ENCODE data around the gene LIN9. TPM values are rescaled to one million over a fixed set of nuclear protein-coding genes. Genes with fewer than 3 reads are reported as not detected.

Gene LIN9
- total and polyA plus RNA-seq, 2 of the 13 experiments (the other 11 are each of a cell fraction or from before 2014, with no cell fraction given), result 3.0 to 10.0 TPM

- no peaks in the 10 kb centered on the region for H3K36me3 ChIP-seq (replicated peaks in 1 of 2; ENCODE audit: control insufficient read depth in 1 of 2, insufficient read depth in 2 of 2, low read length in 2 of 2)
- no peaks in the 10 kb centered on the region for H3K9me3 ChIP-seq (ENCODE audit: low read length)
- intact Hi-C loops (cut with micrococcal nuclease; ENCODE audit: unreplicated experiment) (no loop called here), in situ Hi-C loops (cut with HindIII; ENCODE audit: extremely low pct_ligation_motif_present, low pct_unique_long_range_greater_than_20kb) (no loop called here)
- peaks cover 32% of the 10 kb centered on the region for H3K4me1 ChIP-seq (ENCODE audit: insufficient read depth, low read length)
- ChIA-PET POLR2A (no interaction called here), CTCF (ENCODE audit: low intra/inter-chr PET ratio, low total read pairs) (no interaction called here)
- DNase-seq (ENCODE audit: low spot score) (no peak), FAIRE-seq (no peak), ATAC-seq (no peak)
- H3K4me3 ChIP-seq (replicated peaks in 1 of 3; ENCODE audit: insufficient read depth in 1 of 3, low read depth in 2 of 3, low read length in 3 of 3), result no peak overlapping the region
- H4K20me1 ChIP-seq (ENCODE audit: insufficient read depth, low read length), result no peaks in the 10 kb centered on the region
- H3K79me2 ChIP-seq (ENCODE audit: insufficient read depth, low read length), result no peaks in the 10 kb centered on the region
- H3K4me2 ChIP-seq (ENCODE audit: low read depth, low read length), result no peak overlapping the region
- H2AFZ ChIP-seq (ENCODE audit: low read length), result no peak overlapping the region
- no peak overlapping the region for H3K9ac ChIP-seq (ENCODE audit: insufficient read depth, low read depth, low read length)
- no peak for TF ChIP-seq ELF1 (CRISPR knock-in tag; IDR thresholded peaks at IDR 0.05)
- no peak for TF ChIP-seq ZNF841 (CRISPR knock-in tag; IDR thresholded peaks at IDR 0.05; ENCODE audit: borderline replicate concordance)
- TF ChIP-seq TCF12 (IDR thresholded peaks at IDR 0.05), result no peak
- TF ChIP-seq TCF12 (CRISPR knock-in tag; IDR thresholded peaks at IDR 0.05), result no peak
- H3K27me3 ChIP-seq (ENCODE audit: control insufficient read depth in 1 of 2, insufficient read depth in 2 of 2, low read length in 2 of 2), result peaks cover 0 to 1% of the 10 kb centered on the region in 2 experiments; a peak in 1 of 5 replicates
- WGBS (ENCODE audit: low lambda C conversion rate), result 41% methylated on average over 3 of the region's 3 CpGs
- BruUV-seq (replicated peaks), result no TSS peak
- no peak overlapping the region for H3K27ac ChIP-seq (ENCODE audit: extremely low read length, insufficient read depth, low read length)
Observed at GRCh38 chr1:226329237-226329636, 20.3 kb upstream of the LIN9 start.

DNA sequence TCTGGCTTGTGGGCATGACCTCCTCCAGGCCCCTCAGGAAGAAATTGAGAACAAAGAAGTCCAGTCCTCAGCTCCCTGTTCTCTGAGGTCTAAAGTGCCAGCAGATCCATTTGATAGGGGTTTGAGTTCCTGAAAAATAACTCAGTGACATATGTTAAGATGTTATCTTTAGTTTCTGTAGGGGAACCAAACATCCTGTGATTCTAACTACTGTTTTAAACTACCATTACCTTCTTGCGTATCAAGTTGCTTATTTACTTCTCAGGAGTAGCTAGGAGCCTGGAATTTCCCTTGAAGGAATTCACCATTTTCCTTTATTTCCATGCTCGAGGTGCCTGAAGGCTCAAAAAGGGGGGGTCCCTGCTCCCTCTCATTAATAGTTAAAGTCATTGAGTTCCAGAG lies 18.8 kb upstream of the LIN9 start:
- H2AFZ ChIP-seq (ENCODE audit: low read length), result no peak overlapping the region
- no peaks in the 10 kb centered on the region for H4K20me1 ChIP-seq (ENCODE audit: insufficient read depth, low read length)
- 50% methylated on average over 2 of the region's 2 CpGs for WGBS (ENCODE audit: low lambda C conversion rate)
- H3K4me1 ChIP-seq (ENCODE audit: insufficient read depth, low read length), result peaks cover 26% of the 10 kb centered on the region
- H3K4me3 ChIP-seq (replicated peaks in 1 of 3; ENCODE audit: insufficient read depth in 1 of 3, low read depth in 2 of 3, low read length in 3 of 3), result no peak overlapping the region
- 0 out of 5 replicates have a peak, but pooled peaks cover 0 to 1% of the 10 kb centered on the region in 2 experiments for H3K27me3 ChIP-seq (ENCODE audit: control insufficient read depth in 1 of 2, insufficient read depth in 2 of 2, low read length in 2 of 2)
- FAIRE-seq (no peak), ATAC-seq (no peak), DNase-seq (ENCODE audit: low spot score) (no peak)
- in situ Hi-C loops (cut with HindIII; ENCODE audit: extremely low pct_ligation_motif_present, low pct_unique_long_range_greater_than_20kb), result no loop called here
- H3K9ac ChIP-seq (ENCODE audit: insufficient read depth, low read depth, low read length), result no peak overlapping the region
- H3K4me2 ChIP-seq (ENCODE audit: low read depth, low read length), result no peak overlapping the region
- no peaks in the 10 kb centered on the region for H3K79me2 ChIP-seq (ENCODE audit: insufficient read depth, low read length)
- BruUV-seq (replicated peaks), result no TSS peak
- ChIA-PET CTCF (ENCODE audit: low intra/inter-chr PET ratio, low total read pairs) (no interaction called here), POLR2A (no interaction called here)
- intact Hi-C loops (cut with micrococcal nuclease; ENCODE audit: unreplicated experiment), result no loop called here
- no peak overlapping the region for H3K27ac ChIP-seq (ENCODE audit: extremely low read length, insufficient read depth, low read length)
- no peaks in the 10 kb centered on the region for H3K9me3 ChIP-seq (ENCODE audit: low read length)
- no peaks in the 10 kb centered on the region for H3K36me3 ChIP-seq (replicated peaks in 1 of 2; ENCODE audit: control insufficient read depth in 1 of 2, insufficient read depth in 2 of 2, low read length in 2 of 2)
- no peak for TF ChIP-seq TFAP4 (IDR thresholded peaks at IDR 0.05; ENCODE audit: borderline replicate concordance, low read depth)
- TF ChIP-seq SNAPC2 (CRISPR knock-in tag; IDR thresholded peaks at IDR 0.05), result no peak
- no peak for TF ChIP-seq ZKSCAN8 (CRISPR knock-in tag; IDR thresholded peaks at IDR 0.05; ENCODE audit: borderline replicate concordance)
- no peak for TF ChIP-seq HMG20A (CRISPR knock-in tag; IDR thresholded peaks at IDR 0.05; ENCODE audit: borderline replicate concordance)
- TF ChIP-seq ZNF678 (CRISPR knock-in tag; IDR thresholded peaks at IDR 0.05), result no peak
- TF ChIP-seq ZNF737 (CRISPR knock-in tag; IDR thresholded peaks at IDR 0.05; ENCODE audit: borderline replicate concordance), result no peak
- TF ChIP-seq CENPT (CRISPR knock-in tag; IDR thresholded peaks at IDR 0.05; ENCODE audit: low read depth), result no peak
- TF ChIP-seq ATRX (CRISPR knock-in tag; IDR thresholded peaks at IDR 0.05; ENCODE audit: borderline replicate concordance), result no peak
- no peak for TF ChIP-seq ZNF383 (CRISPR knock-in tag; IDR thresholded peaks at IDR 0.05; ENCODE audit: borderline replicate concordance)
- TF ChIP-seq IRF2 (CRISPR knock-in tag; IDR thresholded peaks at IDR 0.05), result no peak
- TF ChIP-seq ZNF230 (CRISPR knock-in tag; IDR thresholded peaks at IDR 0.05), result no peak
- no peak for TF ChIP-seq PHB2 (IDR thresholded peaks at IDR 0.05; ENCODE audit: partially characterized antibody)
- TF ChIP-seq ZNF280D (CRISPR knock-in tag; IDR thresholded peaks at IDR 0.05), result no peak
- TF ChIP-seq ZNF460 (CRISPR knock-in tag; IDR thresholded peaks at IDR 0.05; ENCODE audit: borderline replicate concordance), result no peak
